ENCODE data around the gene DNTTIP2.
A peak's percentile ranks its signal among the peaks of the same experiment; 100 is the strongest.
"Not testable (repeated sequence)": the region's sequence is repeated elsewhere in the genome, so short reads cannot be mapped to it uniquely, and the experiment has no call there.

The DNTTIP2 gene

DNA sequence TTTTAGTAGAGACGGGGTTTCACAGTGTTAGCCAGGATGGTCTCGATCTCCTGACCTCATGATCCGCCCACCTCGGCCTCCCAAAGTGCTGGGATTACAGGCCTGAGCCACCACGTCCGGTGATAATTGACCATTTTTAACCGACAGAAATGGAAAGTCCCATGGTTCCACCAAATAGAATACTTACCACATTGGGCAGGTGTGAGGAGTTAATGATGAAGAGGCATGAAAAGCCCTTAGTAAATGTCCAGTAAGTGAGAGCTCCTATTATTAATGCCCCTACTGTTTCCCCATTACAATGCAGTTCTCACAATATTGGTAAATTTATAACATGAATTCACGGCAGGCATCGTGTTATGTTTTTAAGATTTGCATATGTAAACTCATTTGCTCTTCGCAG lies 38.3 kb upstream of the DNTTIP2 start:
- Histone ChIP-seq H3K9me3 (ENCODE audit: insufficient read depth, low read length) (no peaks in the 10 kb centered on the region), H3K4me2 (ENCODE audit: low read depth, low read length, poor library complexity, severe bottlenecking) (no peak overlapping the region), H4K20me1 (ENCODE audit: low read depth, low read length) (no peaks in the 10 kb centered on the region), H3K79me2 (ENCODE audit: insufficient read depth, low read length) (no peaks in the 10 kb centered on the region), H3K27ac (ENCODE audit: low read depth, low read length) (no peak overlapping the region), H3K27me3 (ENCODE audit: low read length) (no peaks in the 10 kb centered on the region), H3K36me3 (ENCODE audit: low read length) (no peaks in the 10 kb centered on the region), H3K9ac (ENCODE audit: low read length) (no peak overlapping the region), H2AFZ (ENCODE audit: low read depth, low read length, severe bottlenecking) (no peak overlapping the region), H3F3A (ENCODE audit: insufficient read depth) (no peaks in the 10 kb centered on the region), H3K4me3 (ENCODE audit: insufficient read depth, low read length, poor library complexity, severe bottlenecking) (no peak overlapping the region), H3K9me2 (replicated peaks; ENCODE audit: insufficient read depth, low read length) (no peaks in the 10 kb centered on the region)
- TF ChIP-seq, protein P1, sequence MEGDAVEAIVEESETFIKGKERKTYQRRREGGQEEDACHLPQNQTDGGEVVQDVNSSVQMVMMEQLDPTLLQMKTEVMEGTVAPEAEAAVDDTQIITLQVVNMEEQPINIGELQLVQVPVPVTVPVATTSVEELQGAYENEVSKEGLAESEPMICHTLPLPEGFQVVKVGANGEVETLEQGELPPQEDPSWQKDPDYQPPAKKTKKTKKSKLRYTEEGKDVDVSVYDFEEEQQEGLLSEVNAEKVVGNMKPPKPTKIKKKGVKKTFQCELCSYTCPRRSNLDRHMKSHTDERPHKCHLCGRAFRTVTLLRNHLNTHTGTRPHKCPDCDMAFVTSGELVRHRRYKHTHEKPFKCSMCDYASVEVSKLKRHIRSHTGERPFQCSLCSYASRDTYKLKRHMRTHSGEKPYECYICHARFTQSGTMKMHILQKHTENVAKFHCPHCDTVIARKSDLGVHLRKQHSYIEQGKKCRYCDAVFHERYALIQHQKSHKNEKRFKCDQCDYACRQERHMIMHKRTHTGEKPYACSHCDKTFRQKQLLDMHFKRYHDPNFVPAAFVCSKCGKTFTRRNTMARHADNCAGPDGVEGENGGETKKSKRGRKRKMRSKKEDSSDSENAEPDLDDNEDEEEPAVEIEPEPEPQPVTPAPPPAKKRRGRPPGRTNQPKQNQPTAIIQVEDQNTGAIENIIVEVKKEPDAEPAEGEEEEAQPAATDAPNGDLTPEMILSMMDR (IDR thresholded peaks at IDR 0.05; ENCODE audit: insufficient read depth, low read length, poor library complexity, severe bottlenecking) = no peak
- no peak for TF ChIP-seq EZH2phosphoT487 (conservative IDR thresholded peaks at IDR 0.05; ENCODE audit: low read length)

DNA sequence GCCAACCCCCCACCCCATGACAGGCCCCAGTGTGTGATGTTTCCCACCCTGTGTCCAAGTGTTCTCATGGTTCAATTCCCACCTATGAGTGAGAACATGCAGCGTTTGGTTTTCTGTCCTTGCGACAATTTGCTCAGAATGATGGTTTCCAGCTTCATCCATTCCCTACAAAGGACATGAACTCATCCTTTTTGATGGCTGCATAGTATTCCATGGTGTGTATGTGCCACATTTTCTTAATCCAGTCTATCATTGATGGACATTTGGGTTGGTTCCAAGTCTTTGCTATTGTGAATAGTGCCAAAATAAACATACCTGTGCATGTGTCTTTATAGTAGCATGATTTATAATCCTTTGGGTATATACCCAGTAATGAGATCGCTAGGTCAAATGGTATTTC lies 31.9 kb upstream of the DNTTIP2 start:
- not testable (repeated sequence) for H4K20me1 ChIP-seq (ENCODE audit: low read depth, low read length); H3K4me2 ChIP-seq (ENCODE audit: low read depth, low read length, poor library complexity, severe bottlenecking); H3K27ac ChIP-seq (ENCODE audit: low read depth, low read length); H3K9ac ChIP-seq (ENCODE audit: low read length); H3K36me3 ChIP-seq (ENCODE audit: low read length); H3K9me2 ChIP-seq (replicated peaks; ENCODE audit: insufficient read depth, low read length); H2AFZ ChIP-seq (ENCODE audit: low read depth, low read length, severe bottlenecking); H3K27me3 ChIP-seq (ENCODE audit: low read length); H3K9me3 ChIP-seq (ENCODE audit: insufficient read depth, low read length); H3K4me3 ChIP-seq (ENCODE audit: insufficient read depth, low read length, poor library complexity, severe bottlenecking)
- Histone ChIP-seq H3F3A (ENCODE audit: insufficient read depth) (peaks cover 16% of the 10 kb centered on the region; the same call in 1 of the 2 replicates), H3K79me2 (ENCODE audit: insufficient read depth, low read length) (peaks cover 27% of the 10 kb centered on the region)

DNA sequence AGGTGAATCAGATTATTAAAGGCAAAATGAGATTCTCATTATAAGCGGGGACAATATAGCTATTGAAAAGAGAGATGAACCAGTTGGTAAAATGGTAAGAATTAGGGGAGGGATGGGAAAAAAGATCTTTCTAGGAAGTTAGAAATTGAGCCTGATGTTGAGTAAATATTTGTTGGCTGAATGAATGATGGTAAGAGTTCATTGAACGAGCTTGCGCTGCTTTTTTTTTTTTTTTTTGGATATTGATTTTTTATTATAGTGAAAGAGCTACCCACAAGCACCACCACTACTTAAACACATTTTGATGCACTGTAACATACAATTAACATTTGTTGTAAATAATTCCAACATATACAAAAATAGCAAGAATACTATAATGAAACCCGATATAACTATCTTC lies 31.3 kb upstream of the DNTTIP2 start:
- Histone ChIP-seq H3K4me3 (ENCODE audit: insufficient read depth, low read length, poor library complexity, severe bottlenecking) (no peak overlapping the region), H3K4me2 (ENCODE audit: low read depth, low read length, poor library complexity, severe bottlenecking) (peak overlapping the region; percentile 66), H3K9me3 (ENCODE audit: insufficient read depth, low read length) (no peaks in the 10 kb centered on the region), H3K9me2 (replicated peaks; ENCODE audit: insufficient read depth, low read length) (no peaks in the 10 kb centered on the region), H3K27ac (ENCODE audit: low read depth, low read length) (no peak overlapping the region), H3K27me3 (ENCODE audit: low read length) (no peaks in the 10 kb centered on the region), H3K9ac (ENCODE audit: low read length) (no peak overlapping the region), H2AFZ (ENCODE audit: low read depth, low read length, severe bottlenecking) (peak overlapping the region; percentile 89), H3K36me3 (ENCODE audit: low read length) (no peaks in the 10 kb centered on the region), H3K79me2 (ENCODE audit: insufficient read depth, low read length) (peaks cover 32% of the 10 kb centered on the region), H4K20me1 (ENCODE audit: low read depth, low read length) (no peaks in the 10 kb centered on the region), H3F3A (ENCODE audit: insufficient read depth) (peaks cover 16% of the 10 kb centered on the region; the same call in 1 of the 2 replicates)
- TF ChIP-seq, protein P1 (IDR thresholded peaks at IDR 0.05; ENCODE audit: insufficient read depth, low read length, poor library complexity, severe bottlenecking) = no peak
- TF ChIP-seq EZH2phosphoT487 (conservative IDR thresholded peaks at IDR 0.05; ENCODE audit: low read length) = no peak

DNA sequence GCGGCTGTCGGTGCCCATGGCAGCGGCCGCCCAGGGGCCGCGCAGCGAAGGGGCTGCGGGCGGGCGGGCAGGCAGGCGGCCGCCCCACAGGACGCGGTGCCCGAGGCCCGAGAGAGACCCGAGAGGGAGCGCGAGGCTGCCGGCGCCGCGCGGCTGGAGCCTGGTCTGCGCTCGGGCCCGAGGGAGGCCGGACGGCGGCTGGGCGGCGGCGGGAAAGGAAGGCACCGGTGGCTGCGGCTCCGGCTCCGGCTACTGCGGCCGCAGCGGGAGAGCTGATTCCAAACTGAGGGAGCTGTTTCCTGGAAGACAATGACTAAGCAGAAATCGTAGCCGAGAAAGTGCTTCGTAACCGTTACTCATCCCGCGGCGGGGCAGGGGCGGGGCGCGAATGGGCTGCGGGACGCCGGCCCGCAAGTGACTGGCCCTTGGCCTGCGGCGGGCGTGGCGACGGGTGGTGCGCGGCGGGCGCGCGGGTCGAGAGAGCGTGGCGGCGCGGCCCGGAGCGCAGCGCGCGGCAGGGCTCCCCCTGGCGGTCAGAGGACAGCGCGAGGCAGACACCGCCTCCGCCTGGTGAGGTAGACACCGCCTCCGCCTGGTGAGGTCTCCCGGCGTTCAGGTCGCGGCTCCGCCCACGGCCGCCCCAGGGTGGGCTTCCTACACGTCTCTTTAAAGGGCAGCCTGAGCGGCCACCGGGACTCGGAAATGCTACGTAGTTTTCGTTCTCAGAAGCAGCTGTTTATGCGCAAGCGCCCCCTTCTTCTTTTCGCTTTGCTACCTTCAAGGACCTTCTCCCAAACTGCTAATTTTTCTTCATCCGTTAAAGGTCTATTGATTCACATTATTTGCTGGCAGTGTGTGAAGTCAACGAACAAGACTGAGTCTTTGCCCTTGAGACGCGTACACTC lies 30.4 kb upstream of the DNTTIP2 start, which contains the start of gene GCLM:
Gene GCLM (minus strand): TSS at position 285 of the 905 bp plus-strand sequence. CDS start 267 bp downstream, at position 18.
- H2AFZ ChIP-seq (ENCODE audit: low read depth, low read length, severe bottlenecking) = peak within 1 kb of the TSS; percentile 89
- no peaks in the 10 kb centered on the region for H3K9me2 ChIP-seq (replicated peaks; ENCODE audit: insufficient read depth, low read length)
- H3F3A ChIP-seq (ENCODE audit: insufficient read depth) = peaks cover 16% of the 10 kb centered on the region; the same call in 1 of the 2 replicates
- H3K27me3 ChIP-seq (ENCODE audit: low read length) = no peaks in the 10 kb centered on the region
- H3K9me3 ChIP-seq (ENCODE audit: insufficient read depth, low read length) = no peaks in the 10 kb centered on the region
- peak within 1 kb of the TSS; percentile 60 for H3K27ac ChIP-seq (ENCODE audit: low read depth, low read length)
- peak within 1 kb of the TSS; percentile 66 for H3K4me2 ChIP-seq (ENCODE audit: low read depth, low read length, poor library complexity, severe bottlenecking)
- TF ChIP-seq, protein P1 (IDR thresholded peaks at IDR 0.05; ENCODE audit: insufficient read depth, low read length, poor library complexity, severe bottlenecking) = peak; percentile 81
- TF ChIP-seq EZH2phosphoT487 (conservative IDR thresholded peaks at IDR 0.05; ENCODE audit: low read length) = no peak
- H3K9ac ChIP-seq (ENCODE audit: low read length) = peak within 1 kb of the TSS; percentile 83
- H4K20me1 ChIP-seq (ENCODE audit: low read depth, low read length) = no peaks in the 10 kb centered on the region
- H3K36me3 ChIP-seq (ENCODE audit: low read length) = no peaks in the 10 kb centered on the region
- peak within 1 kb of the TSS; percentile 65 for H3K4me3 ChIP-seq (ENCODE audit: insufficient read depth, low read length, poor library complexity, severe bottlenecking)
- peaks cover 41% of the 10 kb centered on the region for H3K79me2 ChIP-seq (ENCODE audit: insufficient read depth, low read length)
